NCI-H2196 treated with DMSO at 0.1 percent for 48 hours (cell line): ENCODE results near the gene ANKRD40CL.

ENCODE experiments used
- DNase-seq: peaks from one replicate; lab custom pipeline; 2025; ENCODE audit not compliant: unreplicated experiment; lab: John Stamatoyannopoulos, UW

The ANKRD40CL gene

GRCh38 chr17:50719144-50719923, 48.0 kb downstream of the ANKRD40CL start, which contains the start of gene LUC7L3:
Gene LUC7L3 (plus strand): TSS chr17:50719603. CDS start chr17:50719733, 130 bp downstream.
- peak; percentile 78 for DNase-seq

DNA sequence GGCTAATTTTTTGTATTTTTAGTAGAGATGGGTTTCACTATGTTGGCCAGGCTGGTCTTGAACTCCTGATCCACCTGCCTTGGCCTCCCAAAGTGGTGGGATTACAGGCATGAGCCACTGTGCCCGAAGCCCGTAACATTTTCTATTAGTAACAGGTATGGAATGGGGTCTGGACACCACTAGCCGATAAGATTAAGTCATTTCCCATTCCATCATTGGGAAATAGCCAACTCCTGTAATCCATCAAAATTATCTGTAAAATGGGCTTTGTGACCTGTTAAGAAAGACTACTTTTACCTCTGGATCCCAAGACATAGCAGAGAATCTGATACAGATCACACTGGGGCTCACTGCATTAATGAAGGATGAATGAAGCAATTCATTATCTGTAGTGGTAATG, 51.8 kb downstream of the ANKRD40CL start:
- no peak for DNase-seq

GRCh38 chr17:50712641-50713040, 54.7 kb downstream of the ANKRD40CL start:
- no peak for DNase-seq
